ENCODE measurements around the gene SYNDIG1.

GRCh38 chr20:24703284-24703610 lies 233.8 kb downstream of the SYNDIG1 start:
- TF ChIP-seq CTCF (IDR thresholded peaks at IDR 0.05): no peak
- TF ChIP-seq POLR2A (IDR thresholded peaks at IDR 0.05): no peak
- no peak for TF ChIP-seq POLR2AphosphoS5 (IDR thresholded peaks at IDR 0.05)

Data from prostate gland (tissue), 2 donors.